BJ (cell line): ENCODE measurements around the gene SH3RF3. TPM values are rescaled to one million over a fixed set of nuclear protein-coding genes. Genes with fewer than 3 reads are reported as not detected.

Source experiments
- CTCF ChIA-PET: fragments of 350-600 bp; formaldehyde crosslinking; extraction: SDS; loops from one replicate; lab custom pipeline; 2021; ENCODE audit warnings: antibody characterized with exemption, inconsistent platforms; lab: Yijun Ruan, JAX
- POLR2A ChIA-PET: fragments of 300-600 bp; sonication (Branson Sonifier 250); formaldehyde crosslinking; extraction: SDS; loops from one replicate; lab custom pipeline; 2021; ENCODE audit warnings: antibody characterized with exemption; lab: Charles Lee
- DNase-seq: peaks from one replicate; pipeline ENCODE4 v3.0.0-alpha.2; 2011; ENCODE audit warnings: low read depth
- H3K27me3 ChIP-seq: 2 replicates; pipeline ENCODE4 v1.6.0; 2011; ENCODE audit warnings: low read length; ENCODE audit not compliant: control insufficient read depth, insufficient read depth
- H3K36me3 ChIP-seq: 2 replicates; pipeline ENCODE4 v1.5.1; 2011; ENCODE audit warnings: low read length; ENCODE audit not compliant: control insufficient read depth, insufficient read depth
- H3K4me3 ChIP-seq: 2 replicates; pipeline ENCODE4 v1.5.1; 2011; ENCODE audit warnings: low read depth, mild to moderate bottlenecking, control low read depth, low read length
- polyA plus RNA-seq: library from polyadenylated mRNA; depleted of rRNA; stranded (reverse); fragments of >200 nt; gene quantifications from 2 replicates; pipeline ENCODE4 v1.2.3, GENCODE V29; 2011
- TF ChIP-seq, protein P1 (sequence below): IDR thresholded peaks from 2 replicates; pipeline ENCODE4 v1.5.1; 2011; ENCODE audit warnings: low read depth, mild to moderate bottlenecking, control low read depth, inconsistent platforms, low read length, moderate library complexity; ENCODE audit not compliant: insufficient read depth

SH3RF3 gene
- polyA plus RNA-seq, 1 experiment = 3.6 TPM

DNA sequence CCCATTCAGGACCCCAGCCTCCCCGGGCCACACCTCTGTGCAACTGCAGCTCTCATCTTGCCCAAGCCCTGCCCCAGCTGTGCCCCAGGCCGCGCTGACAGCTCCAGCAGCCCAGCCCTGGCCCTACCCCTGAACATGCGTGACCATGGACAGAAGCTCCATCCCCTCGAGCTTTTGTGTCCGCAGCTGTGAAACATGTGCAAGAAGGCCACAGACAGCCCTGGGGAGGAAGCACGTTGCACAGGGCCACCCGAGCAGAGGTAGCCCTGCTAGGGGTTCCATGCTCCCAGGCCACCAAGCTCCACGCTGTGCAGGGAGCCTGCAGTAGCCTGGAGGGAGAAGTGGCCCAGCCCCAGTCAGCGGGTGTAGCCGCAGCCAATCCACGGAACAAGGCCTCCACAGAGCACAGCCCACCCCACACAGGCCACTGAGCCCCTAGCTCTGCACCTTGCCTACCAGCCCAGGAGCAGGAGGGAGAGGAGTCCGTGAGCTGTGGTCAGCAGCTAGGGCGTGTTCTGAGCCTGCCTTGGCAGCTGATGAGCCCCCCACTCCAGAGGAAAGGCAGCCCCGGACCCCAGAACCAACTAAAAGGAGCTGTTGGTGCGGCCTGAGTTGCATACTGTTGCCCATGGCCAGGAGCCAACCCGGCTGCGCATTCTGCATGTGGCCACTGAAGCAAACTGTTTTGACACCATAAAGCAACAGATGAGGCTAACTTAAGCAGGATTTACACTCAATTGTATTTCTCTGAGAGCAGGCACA is 300.7 kb downstream of the SH3RF3 start:
- CTCF ChIA-PET = interaction anchor here (1.0 to 1.3 kb wide), 2 partner anchors 8 to 19 kb away, joined by 3 to 4 read pairs; no protein-coding TSS in a partner anchor

DNA sequence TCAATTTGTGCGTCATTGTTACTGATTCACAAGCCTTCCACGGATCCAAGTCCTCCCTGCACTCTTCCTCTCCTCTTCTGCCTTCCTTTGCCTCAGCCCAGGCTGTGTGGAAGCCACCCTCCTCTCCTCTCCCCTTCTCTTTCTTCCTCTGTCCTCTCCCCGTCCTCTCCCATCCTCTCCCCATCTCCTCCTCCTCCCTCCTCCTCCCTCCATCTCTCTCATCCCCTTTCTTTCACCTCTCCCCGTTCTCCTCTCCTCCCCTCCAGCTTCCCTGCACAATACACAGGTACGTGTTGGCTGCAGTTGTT is 301.3 kb downstream of the SH3RF3 start:
- TF ChIP-seq, protein P1, sequence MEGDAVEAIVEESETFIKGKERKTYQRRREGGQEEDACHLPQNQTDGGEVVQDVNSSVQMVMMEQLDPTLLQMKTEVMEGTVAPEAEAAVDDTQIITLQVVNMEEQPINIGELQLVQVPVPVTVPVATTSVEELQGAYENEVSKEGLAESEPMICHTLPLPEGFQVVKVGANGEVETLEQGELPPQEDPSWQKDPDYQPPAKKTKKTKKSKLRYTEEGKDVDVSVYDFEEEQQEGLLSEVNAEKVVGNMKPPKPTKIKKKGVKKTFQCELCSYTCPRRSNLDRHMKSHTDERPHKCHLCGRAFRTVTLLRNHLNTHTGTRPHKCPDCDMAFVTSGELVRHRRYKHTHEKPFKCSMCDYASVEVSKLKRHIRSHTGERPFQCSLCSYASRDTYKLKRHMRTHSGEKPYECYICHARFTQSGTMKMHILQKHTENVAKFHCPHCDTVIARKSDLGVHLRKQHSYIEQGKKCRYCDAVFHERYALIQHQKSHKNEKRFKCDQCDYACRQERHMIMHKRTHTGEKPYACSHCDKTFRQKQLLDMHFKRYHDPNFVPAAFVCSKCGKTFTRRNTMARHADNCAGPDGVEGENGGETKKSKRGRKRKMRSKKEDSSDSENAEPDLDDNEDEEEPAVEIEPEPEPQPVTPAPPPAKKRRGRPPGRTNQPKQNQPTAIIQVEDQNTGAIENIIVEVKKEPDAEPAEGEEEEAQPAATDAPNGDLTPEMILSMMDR = no peak
- Histone ChIP-seq H3K36me3 (peaks cover 2% of the 10 kb centered on the region; the same call in 1 of the 2 replicates), H3K27me3 (no peaks in the 10 kb centered on the region), H3K4me3 (no peak overlapping the region)
- CTCF ChIA-PET = interaction anchor here (1.3 kb wide), 1 partner anchor 20 kb away, joined by 4 read pairs; no protein-coding TSS in a partner anchor
- POLR2A ChIA-PET = no interaction called here
- DNase-seq = no peak

More for the DNA sequence above, 300.7 kb downstream of the SH3RF3 start:
- H3K36me3 ChIP-seq = peaks cover 2% of the 10 kb centered on the region; the same call in 1 of the 2 replicates
- TF ChIP-seq, protein P1 = no peak
- no peak overlapping the region for H3K4me3 ChIP-seq
- POLR2A ChIA-PET = no interaction called here
- DNase-seq = no peak
- H3K27me3 ChIP-seq = no peaks in the 10 kb centered on the region

DNA sequence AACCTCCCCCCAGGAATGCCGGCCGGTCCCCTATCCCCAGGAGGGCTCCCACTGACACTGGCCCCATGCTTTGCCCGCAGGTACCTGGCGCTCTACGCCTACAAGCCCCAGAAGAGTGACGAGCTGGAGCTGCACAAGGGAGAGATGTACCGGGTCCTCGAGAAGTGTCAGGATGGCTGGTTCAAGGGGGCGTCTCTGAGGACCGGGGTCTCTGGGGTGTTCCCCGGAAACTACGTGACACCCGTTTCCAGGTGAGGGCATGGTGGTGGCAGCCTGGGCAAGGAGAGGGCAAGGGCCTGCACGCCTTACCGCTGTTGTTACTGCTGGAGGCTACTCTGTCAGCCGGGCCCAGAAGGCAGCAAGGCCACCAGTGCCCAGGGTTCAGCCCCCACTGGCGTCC is 303.4 kb downstream of the SH3RF3 start:
- DNase-seq = no peak
- TF ChIP-seq, protein P1 = no peak
- H3K4me3 ChIP-seq = no peak overlapping the region
- CTCF ChIA-PET = interaction anchor here (1.3 kb wide), 1 partner anchor 22 kb away, joined by 3 read pairs; no protein-coding TSS in a partner anchor
- no peaks in the 10 kb centered on the region for H3K27me3 ChIP-seq
- peaks cover 5% of the 10 kb centered on the region; the same call in 1 of the 2 replicates for H3K36me3 ChIP-seq
- POLR2A ChIA-PET = no interaction called here

DNA sequence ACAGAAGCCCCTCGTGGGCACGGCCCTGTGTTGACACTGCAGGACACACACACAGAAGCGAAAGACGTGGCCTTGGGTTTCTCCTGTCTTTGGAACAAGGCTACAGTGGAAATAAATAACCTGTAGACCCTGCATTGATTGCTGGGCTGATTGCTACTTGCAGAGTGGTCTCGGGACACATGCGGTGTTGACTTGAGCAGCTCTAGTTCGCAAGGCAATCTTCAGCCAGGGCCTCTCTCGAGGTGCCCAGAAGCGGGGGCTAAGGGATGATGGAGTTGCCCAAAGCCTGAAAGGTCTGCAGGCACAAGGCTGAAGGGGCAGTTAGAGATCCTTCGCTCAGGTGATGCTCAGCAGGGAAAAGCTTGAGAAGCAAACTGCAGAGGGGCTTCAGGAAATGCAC is 304.5 kb downstream of the SH3RF3 start:
- ChIA-PET POLR2A (no interaction called here), CTCF (no interaction called here)
- no peaks in the 10 kb centered on the region for H3K27me3 ChIP-seq
- H3K4me3 ChIP-seq = no peak overlapping the region
- H3K36me3 ChIP-seq = peaks cover 7% of the 10 kb centered on the region; the same call in 1 of the 2 replicates
- TF ChIP-seq, protein P1 = no peak
- no peak for DNase-seq

DNA sequence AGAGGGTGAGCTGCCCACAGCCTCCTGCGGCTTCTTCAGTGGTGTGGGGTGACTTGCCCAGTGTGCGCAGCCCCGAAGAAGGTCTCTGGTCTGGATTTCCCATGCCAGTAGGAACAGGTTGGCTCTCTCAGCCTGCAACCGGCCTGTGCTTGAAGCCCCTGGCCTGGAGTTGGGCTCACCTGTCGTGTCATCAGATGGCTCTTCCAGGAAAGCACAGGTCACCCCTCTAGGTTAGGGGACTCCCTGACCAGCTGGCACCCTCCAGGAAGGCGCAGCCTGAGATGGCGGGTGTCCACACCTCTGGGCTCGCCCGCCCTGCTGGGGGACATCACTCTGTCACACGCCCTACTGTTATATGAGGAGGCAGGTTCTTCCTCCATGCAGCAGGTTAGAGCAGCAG is 304.9 kb downstream of the SH3RF3 start:
- ChIA-PET CTCF (no interaction called here), POLR2A (no interaction called here)
- H3K36me3 ChIP-seq = peaks cover 8% of the 10 kb centered on the region; the same call in 1 of the 2 replicates
- DNase-seq = no peak
- TF ChIP-seq, protein P1 = no peak
- no peak overlapping the region for H3K4me3 ChIP-seq
- no peaks in the 10 kb centered on the region for H3K27me3 ChIP-seq
